GM18505 (cell line): ENCODE results near the gene CCDC74A.
"Not testable (repeated sequence)": the region's sequence is repeated elsewhere in the genome, so short reads cannot be mapped to it uniquely, and the experiment has no call there.

Source experiments
- ATAC-seq: cut with Tn5 transposase; IDR thresholded peaks from one replicate; pipeline ENCODE4 v1.9.1; 2021; ENCODE audit not compliant: unreplicated experiment
- POLR2A ChIP-seq: IDR thresholded peaks from 4 replicates; pipeline ENCODE4 v1.6.1; 2011; ENCODE audit warnings: borderline replicate concordance; ENCODE audit not compliant: insufficient read depth, insufficient read length; ENCODE audit errors: extremely low read depth

CCDC74A gene

DNA sequence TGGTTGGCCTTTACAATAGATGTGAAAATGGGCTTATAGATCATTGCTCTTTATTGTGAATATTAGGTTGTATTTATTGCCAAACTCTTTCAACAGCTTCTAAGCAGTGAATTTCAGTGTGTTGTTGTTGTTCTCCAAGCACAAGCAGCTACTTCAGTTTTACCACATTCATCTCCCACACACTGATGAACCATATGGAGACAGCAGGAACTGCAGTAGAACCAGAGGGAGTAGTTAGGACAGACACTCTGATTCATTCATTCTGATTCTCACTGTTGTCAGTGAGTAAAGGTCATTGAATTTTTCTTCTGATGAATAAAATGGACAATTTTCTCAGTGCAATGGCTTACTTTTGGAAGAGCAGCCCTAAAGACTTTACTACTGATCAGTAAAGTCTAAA lies 40.2 kb downstream of the CCDC74A start:
- no peak for ATAC-seq
- no peak for TF ChIP-seq POLR2A

DNA sequence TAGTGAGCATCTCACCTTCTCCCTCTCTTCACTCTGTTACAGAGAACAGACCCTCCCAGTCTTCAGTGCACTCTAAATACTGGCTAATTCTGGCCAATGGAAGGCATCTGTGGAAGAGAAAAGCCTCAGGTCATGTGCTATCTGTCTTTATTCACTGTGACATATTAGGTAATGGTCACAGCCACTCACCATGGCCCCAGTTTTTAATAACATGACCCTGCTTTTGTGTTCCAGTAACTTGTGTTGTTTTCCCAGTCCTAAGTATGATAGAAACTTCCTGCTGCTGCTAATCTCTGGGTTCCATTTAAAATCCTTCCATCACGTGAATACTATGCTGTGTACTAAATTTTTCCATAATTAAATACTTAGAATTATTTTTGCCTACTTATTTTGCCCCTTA lies 40.7 kb downstream of the CCDC74A start:
- ATAC-seq, result not testable (repeated sequence)

DNA sequence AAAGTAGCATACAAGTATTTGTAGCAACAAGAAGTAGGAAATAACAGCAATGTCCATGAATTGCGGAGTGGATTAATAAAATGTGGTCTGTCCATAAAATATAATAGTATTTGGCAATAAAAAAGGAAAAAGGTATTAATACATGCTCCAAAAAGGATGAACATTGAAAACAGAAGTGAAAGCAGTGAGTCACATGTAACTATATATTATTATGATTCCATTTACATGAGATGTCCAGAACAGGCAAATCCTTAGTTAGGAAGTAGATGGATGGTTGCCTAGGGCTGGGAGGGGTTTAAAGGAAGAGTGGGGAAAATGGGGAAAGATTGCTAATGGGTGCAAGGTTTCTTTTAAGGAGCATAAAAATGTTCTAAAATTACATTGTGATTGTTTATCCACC lies 44.5 kb downstream of the CCDC74A start:
- no peak for ATAC-seq

DNA sequence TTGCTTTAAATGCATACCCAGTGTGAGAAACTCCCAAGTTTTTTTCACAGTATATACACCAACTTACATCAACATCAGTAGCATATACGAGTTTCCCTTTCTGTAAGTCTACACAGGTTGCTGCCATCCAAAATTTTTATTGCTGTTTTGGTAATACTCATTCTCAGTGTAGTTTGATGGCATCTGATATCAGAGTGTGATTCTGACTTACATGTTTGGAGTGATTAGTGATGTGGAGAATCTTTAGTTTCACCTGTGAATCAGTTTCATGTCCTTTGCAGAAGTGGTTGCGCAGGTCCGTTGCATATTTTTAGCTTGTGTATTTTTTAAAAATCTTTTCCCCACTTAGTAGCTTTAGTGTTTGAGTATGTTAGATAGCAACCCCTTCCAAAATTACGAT lies 50.1 kb downstream of the CCDC74A start:
- no peak for TF ChIP-seq POLR2A
- ATAC-seq, result no peak

More for the DNA sequence above, 44.5 kb downstream of the CCDC74A start:
- TF ChIP-seq POLR2A, result no peak

DNA sequence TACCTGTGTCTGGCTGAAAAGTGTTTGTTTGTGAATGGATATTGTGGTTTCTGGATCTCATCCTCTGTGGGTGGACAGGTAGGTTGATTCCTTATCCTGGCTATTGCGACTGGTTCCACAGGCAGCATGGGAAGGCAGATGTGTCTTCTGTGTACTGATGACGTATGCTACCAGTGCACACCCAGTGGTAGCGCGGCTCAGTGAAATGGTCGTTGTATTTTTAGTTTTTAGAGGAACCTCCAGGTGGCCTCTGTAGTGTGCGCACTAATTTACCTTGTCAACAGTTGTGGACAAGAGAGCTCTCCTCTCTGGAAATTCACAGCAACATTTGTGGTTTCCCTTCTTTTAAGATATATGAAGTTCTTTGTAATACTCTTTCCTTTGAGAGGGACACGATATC lies 52.5 kb downstream of the CCDC74A start:
- ATAC-seq, result no peak
- no peak for TF ChIP-seq POLR2A
